ENCODE measurements around the gene NTNG1.

- TF ChIP-seq CTCF (conservative IDR thresholded peaks at IDR 0.05; ENCODE audit: low read depth, low read length) (no peak), CEBPB (IDR thresholded peaks at IDR 0.05; ENCODE audit: low read depth, low read length) (no peak), POLR2A (IDR thresholded peaks at IDR 0.05; ENCODE audit: low read depth, low read length) (no peak), BHLHE40 (IDR thresholded peaks at IDR 0.05; ENCODE audit: low read depth, low read length) (no peak), MAFK (IDR thresholded peaks at IDR 0.05; ENCODE audit: low read depth, low read length) (no peak), ELK1 (IDR thresholded peaks at IDR 0.05; ENCODE audit: borderline replicate concordance, low read depth, low read length) (no peak), CHD1 (IDR thresholded peaks at IDR 0.05; ENCODE audit: low read depth, low read length) (no peak), SMC3 (IDR thresholded peaks at IDR 0.05; ENCODE audit: low read depth, low read length) (no peak), USF2 (IDR thresholded peaks at IDR 0.05; ENCODE audit: low read depth, low read length) (no peak), RCOR1 (IDR thresholded peaks at IDR 0.05; ENCODE audit: insufficient replicate concordance, low read length) (no peak), MAZ (IDR thresholded peaks at IDR 0.05; ENCODE audit: borderline replicate concordance, low read depth, low read length) (no peak), MXI1 (IDR thresholded peaks at IDR 0.05; ENCODE audit: borderline replicate concordance, low read depth, low read length) (no peak), FOS (IDR thresholded peaks at IDR 0.05; ENCODE audit: low read depth, low read length) (no peak)
Observed at GRCh38 chr1:107250169-107250568, 109.3 kb downstream of the NTNG1 start.

Measured in IMR-90 (cell line).